Heart left ventricle (tissue), 13 donors: ENCODE results near the gene MXD3.

Experiments used
- CTCF ChIP-seq, 12 donors: fragments of 200-600 bp; sonication (generic) in 4 of 12; IDR thresholded peaks; one replicate each; pipeline versions ENCODE4 v1.5.0 to v1.8.0; 2018 to 2022; ENCODE audit warnings: antibody characterized with exemption in 12 of 12, mild to moderate bottlenecking in 5 of 12
- POLR2A ChIP-seq, 2 donors: fragments of 450-650 bp; IDR thresholded peaks; one replicate each; pipeline ENCODE4 v1.6.1; 2017; ENCODE audit warnings: antibody characterized with exemption in 2 of 2, mild to moderate bottlenecking in 2 of 2, moderate library complexity in 2 of 2
- donor health status: ischemic (EF 13 %, LVEDD 7.1; RV severe dilation, severe dysfunction).
- donor health status: DM: no; HTN: yes; CAD: no.
- donor health status: DM: no; HTN: no; CAD: no.
- donor health status: ischemic (EF 25% LVEDD 6.9; RV normal size, moderate dysfunction).
- donor health status: ischemic (EF 25% LVEDD 5.7; RV mildly dilated, moderate dysfunction).
- donor health status: ischemic (EF 35%, LVEDD 5.7; RV mildly dilated, moderate dysfunction).
- donor health status: nonischemic (EF 11% LVEDD 7.7; RV severe dilation, severe dysfunction).
- donor health status: DM: yes; HTN: yes; CAD: no.
- donor health status: PGD.
- donor health status: ischemic (EF 29% LVEDD 5.4; RV normal size, mild dysfunction).
- donor health status: nonischemic (EF 23%, LVEDD 6.1; RV moderate dilation, normal function).

- no peak for TF ChIP-seq POLR2A (IDR thresholded peaks at IDR 0.05)
- no peak for TF ChIP-seq CTCF (IDR thresholded peaks at IDR 0.05)
Observed at GRCh38 chr5:177355868-177356168, 44.1 kb upstream of the MXD3 start.
